ENCODE data around the gene ABCG1.

The ABCG1 gene

DNA sequence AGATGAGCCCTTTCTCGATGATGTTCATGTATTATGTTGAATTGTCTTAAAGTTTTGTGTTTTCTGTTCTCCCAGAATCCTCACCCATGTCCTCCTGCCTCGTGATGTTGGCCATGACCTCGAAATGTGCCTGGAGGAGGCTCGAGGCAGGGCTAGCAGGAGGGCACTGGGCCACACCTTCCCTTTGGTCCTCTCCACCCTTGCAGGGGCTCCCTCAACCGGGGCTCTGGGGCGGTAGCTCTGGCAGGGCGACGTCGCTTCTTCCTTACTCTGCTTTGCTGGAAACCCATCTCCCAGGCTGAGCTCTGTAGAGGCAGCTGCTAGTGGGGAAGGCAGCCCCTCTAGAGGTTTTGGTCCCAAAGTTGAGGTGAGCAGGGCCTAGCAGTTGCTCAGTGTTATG is 82.0 kb downstream of the ABCG1 start:
- H3K27me3 ChIP-seq (ENCODE audit: control insufficient read depth in 3 of 3, insufficient read depth in 3 of 3, low read depth in 1 of 3, low read length in 3 of 3) = peaks cover 0 to 6% (median 0%) of the 10 kb centered on the region in 3 experiments
- no peak overlapping the region for H2BK12ac ChIP-seq (ENCODE audit: low read length)
- no peak overlapping the region for H2BK15ac ChIP-seq (ENCODE audit: low read length)
- H4K8ac ChIP-seq (ENCODE audit: low read depth, low read length) = no peak overlapping the region
- H2BK120ac ChIP-seq (ENCODE audit: low read depth, low read length) = no peak overlapping the region
- H2BK5ac ChIP-seq (ENCODE audit: low read length) = no peak overlapping the region
- no peak overlapping the region for H4K91ac ChIP-seq (ENCODE audit: low read depth, low read length, poor library complexity)
- H3K4me2 ChIP-seq (ENCODE audit: insufficient read depth, low read length, poor library complexity, severe bottlenecking) = no peak overlapping the region
- peak overlapping the region; percentile 80 for H2AK5ac ChIP-seq (ENCODE audit: low read depth, low read length)
- no peak overlapping the region for H3K14ac ChIP-seq (ENCODE audit: low read length)
- no peaks in the 10 kb centered on the region for H3K9me3 ChIP-seq (replicated peaks in 1 of 2; ENCODE audit: control insufficient read depth in 2 of 2, insufficient read depth in 1 of 2, low read depth in 1 of 2, low read length in 2 of 2)
- no peaks in the 10 kb centered on the region for H3K79me1 ChIP-seq (ENCODE audit: low read depth, low read length)
- DNase-seq (ENCODE audit: low spot score) = no peak
- H3K4me1 ChIP-seq (ENCODE audit: control insufficient read depth in 2 of 2, insufficient read depth in 1 of 2, low read depth in 1 of 2, low read length in 2 of 2) = peaks cover 0 to 9% of the 10 kb centered on the region in 2 donors
- no CpG with 5 or more reads among the region's 9 CpGs for WGBS, 2 donors (ENCODE audit: extremely low coverage in 2 of 2, insufficient read length in 2 of 2, insufficient replicate concordance in 1 of 2)
- no peak overlapping the region for H3K27ac ChIP-seq (replicated peaks; ENCODE audit: low read length)
- no peak overlapping the region for H3K9ac ChIP-seq (ENCODE audit: low read depth, low read length, poor library complexity)
- H3K18ac ChIP-seq (ENCODE audit: low read length) = no peak overlapping the region
- H2AFZ ChIP-seq (ENCODE audit: low read length) = no peak overlapping the region
- peak overlapping the region; percentile 34 for H3K23ac ChIP-seq (ENCODE audit: low read depth, low read length, poor library complexity)
- no peaks in the 10 kb centered on the region for H3K36me3 ChIP-seq (replicated peaks in 1 of 2; ENCODE audit: control insufficient read depth in 2 of 2, insufficient read depth in 2 of 2, low read length in 2 of 2)
- H3K4ac ChIP-seq (ENCODE audit: low read length) = no peak overlapping the region
- H3K4me3 ChIP-seq (ENCODE audit: low read length in 2 of 2) = no peak overlapping the region

DNA sequence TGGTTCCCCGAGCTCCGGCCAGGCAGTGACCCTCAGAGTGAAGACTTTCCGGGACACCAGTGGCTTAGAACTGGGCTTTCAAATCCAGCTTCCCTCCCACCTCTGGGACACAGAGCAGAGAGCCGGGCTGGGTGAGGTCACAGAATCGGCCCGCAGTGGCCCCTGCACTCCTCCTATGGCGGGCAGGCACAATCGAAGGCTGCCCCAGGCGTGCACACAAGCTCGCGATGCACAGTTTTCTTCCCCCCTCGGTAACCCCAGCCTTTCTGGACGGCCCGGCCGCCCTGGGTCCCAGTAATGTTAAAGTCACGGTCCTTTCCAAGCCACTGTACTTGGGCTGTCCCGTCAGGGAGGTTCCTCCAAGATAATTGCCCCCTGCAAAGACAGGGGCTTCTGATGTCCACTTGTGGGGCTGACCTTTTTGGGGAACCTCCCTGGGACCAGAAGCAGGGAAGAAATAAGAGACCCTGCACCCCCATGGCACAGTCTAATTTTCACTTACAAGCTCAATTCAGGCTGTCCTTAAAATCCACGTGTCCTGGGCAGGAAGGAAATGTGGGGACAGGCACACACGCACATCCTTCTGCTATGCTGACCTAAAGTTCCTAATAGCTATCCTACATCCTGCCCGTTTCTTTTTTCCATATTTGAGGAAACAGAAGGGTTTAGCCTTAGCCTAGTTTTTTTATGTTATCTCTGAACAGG is 82.6 kb downstream of the ABCG1 start:
- peak overlapping the region; percentile 80 for H2AK5ac ChIP-seq (ENCODE audit: low read depth, low read length)
- peaks cover 0 to 6% (median 0%) of the 10 kb centered on the region in 3 experiments for H3K27me3 ChIP-seq (ENCODE audit: control insufficient read depth in 3 of 3, insufficient read depth in 3 of 3, low read depth in 1 of 3, low read length in 3 of 3)

DNA sequence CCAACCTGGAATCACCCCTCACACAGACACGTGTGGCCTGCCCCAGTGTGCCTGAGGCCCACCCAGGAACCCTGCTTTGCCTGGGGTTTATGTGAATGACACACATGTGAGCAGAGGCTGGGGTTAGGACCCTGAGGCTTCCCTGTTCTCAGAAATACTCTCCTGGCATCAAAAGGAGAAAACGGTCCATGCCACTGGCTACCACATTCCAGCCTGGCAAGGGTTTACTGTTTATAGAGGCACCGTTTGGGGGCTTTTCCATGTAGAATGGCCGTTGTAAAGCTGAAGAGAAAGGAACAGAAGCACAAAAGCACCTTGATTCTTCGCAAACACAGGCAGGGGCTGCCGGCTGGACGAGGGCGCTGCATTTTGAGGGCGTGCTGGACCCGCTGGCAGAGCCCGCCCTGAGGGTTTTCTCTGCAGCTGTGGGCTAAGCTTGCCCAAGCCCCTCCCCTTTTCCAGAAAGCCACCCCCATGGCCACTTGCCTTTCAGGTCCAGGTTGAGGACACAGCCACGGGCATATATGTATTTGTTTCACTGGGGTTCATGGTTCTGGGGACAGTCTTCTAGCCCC is 83.2 kb downstream of the ABCG1 start:
- Histone ChIP-seq H3K23ac (ENCODE audit: low read depth, low read length, poor library complexity) (no peak overlapping the region), H4K91ac (ENCODE audit: low read depth, low read length, poor library complexity) (no peak overlapping the region), H2BK120ac (ENCODE audit: low read depth, low read length) (no peak overlapping the region), H3K4me2 (ENCODE audit: insufficient read depth, low read length, poor library complexity, severe bottlenecking) (no peak overlapping the region), H2AK5ac (ENCODE audit: low read depth, low read length) (peak overlapping the region; percentile 35), H3K9ac (ENCODE audit: low read depth, low read length, poor library complexity) (no peak overlapping the region), H3K27me3 (ENCODE audit: control insufficient read depth in 3 of 3, insufficient read depth in 3 of 3, low read depth in 1 of 3, low read length in 3 of 3) (peaks cover 0 to 6% (median 0%) of the 10 kb centered on the region in 3 experiments), H3K27ac (replicated peaks; ENCODE audit: low read length) (no peak overlapping the region), H3K36me3 (replicated peaks in 1 of 2; ENCODE audit: control insufficient read depth in 2 of 2, insufficient read depth in 2 of 2, low read length in 2 of 2) (no peaks in the 10 kb centered on the region), H2AFZ (ENCODE audit: low read length) (no peak overlapping the region), H3K4ac (ENCODE audit: low read length) (no peak overlapping the region), H3K4me1 (ENCODE audit: control insufficient read depth in 2 of 2, insufficient read depth in 1 of 2, low read depth in 1 of 2, low read length in 2 of 2) (peaks cover 0 to 8% of the 10 kb centered on the region in 2 donors), H3K79me1 (ENCODE audit: low read depth, low read length) (no peaks in the 10 kb centered on the region), H3K9me3 (replicated peaks in 1 of 2; ENCODE audit: control insufficient read depth in 2 of 2, insufficient read depth in 1 of 2, low read depth in 1 of 2, low read length in 2 of 2) (no peaks in the 10 kb centered on the region), H2BK5ac (ENCODE audit: low read length) (no peak overlapping the region), H3K4me3 (ENCODE audit: low read length in 2 of 2) (no peak overlapping the region), H4K8ac (ENCODE audit: low read depth, low read length) (no peak overlapping the region), H2BK12ac (ENCODE audit: low read length) (no peak overlapping the region), H3K14ac (ENCODE audit: low read length) (no peak overlapping the region), H2BK15ac (ENCODE audit: low read length) (no peak overlapping the region), H3K18ac (ENCODE audit: low read length) (peak overlapping the region; percentile 19)
- WGBS, 2 donors (ENCODE audit: extremely low coverage in 2 of 2, insufficient read length in 2 of 2, insufficient replicate concordance in 1 of 2) = no CpG with 5 or more reads among the region's 12 CpGs
- DNase-seq (ENCODE audit: low spot score) = no peak

More for the DNA sequence above, 82.6 kb downstream of the ABCG1 start:
- Histone ChIP-seq H3K14ac (ENCODE audit: low read length) (no peak overlapping the region), H2BK120ac (ENCODE audit: low read depth, low read length) (no peak overlapping the region), H3K9ac (ENCODE audit: low read depth, low read length, poor library complexity) (no peak overlapping the region), H3K4me2 (ENCODE audit: insufficient read depth, low read length, poor library complexity, severe bottlenecking) (no peak overlapping the region), H2BK5ac (ENCODE audit: low read length) (no peak overlapping the region), H3K9me3 (replicated peaks in 1 of 2; ENCODE audit: control insufficient read depth in 2 of 2, insufficient read depth in 1 of 2, low read depth in 1 of 2, low read length in 2 of 2) (no peaks in the 10 kb centered on the region), H3K27ac (replicated peaks; ENCODE audit: low read length) (no peak overlapping the region), H4K8ac (ENCODE audit: low read depth, low read length) (no peak overlapping the region), H3K23ac (ENCODE audit: low read depth, low read length, poor library complexity) (peak overlapping the region; percentile 34), H4K91ac (ENCODE audit: low read depth, low read length, poor library complexity) (no peak overlapping the region), H3K79me1 (ENCODE audit: low read depth, low read length) (no peaks in the 10 kb centered on the region), H2BK15ac (ENCODE audit: low read length) (no peak overlapping the region), H2BK12ac (ENCODE audit: low read length) (no peak overlapping the region), H3K18ac (ENCODE audit: low read length) (no peak overlapping the region), H3K36me3 (replicated peaks in 1 of 2; ENCODE audit: control insufficient read depth in 2 of 2, insufficient read depth in 2 of 2, low read length in 2 of 2) (no peaks in the 10 kb centered on the region), H3K4ac (ENCODE audit: low read length) (no peak overlapping the region), H2AFZ (ENCODE audit: low read length) (no peak overlapping the region), H3K4me1 (ENCODE audit: control insufficient read depth in 2 of 2, insufficient read depth in 1 of 2, low read depth in 1 of 2, low read length in 2 of 2) (peaks cover 0 to 9% of the 10 kb centered on the region in 2 donors), H3K4me3 (ENCODE audit: low read length in 2 of 2) (no peak overlapping the region)
- no CpG with 5 or more reads among the region's 20 CpGs for WGBS, 2 donors (ENCODE audit: extremely low coverage in 2 of 2, insufficient read length in 2 of 2, insufficient replicate concordance in 1 of 2)
- no peak for DNase-seq (ENCODE audit: low spot score)

DNA sequence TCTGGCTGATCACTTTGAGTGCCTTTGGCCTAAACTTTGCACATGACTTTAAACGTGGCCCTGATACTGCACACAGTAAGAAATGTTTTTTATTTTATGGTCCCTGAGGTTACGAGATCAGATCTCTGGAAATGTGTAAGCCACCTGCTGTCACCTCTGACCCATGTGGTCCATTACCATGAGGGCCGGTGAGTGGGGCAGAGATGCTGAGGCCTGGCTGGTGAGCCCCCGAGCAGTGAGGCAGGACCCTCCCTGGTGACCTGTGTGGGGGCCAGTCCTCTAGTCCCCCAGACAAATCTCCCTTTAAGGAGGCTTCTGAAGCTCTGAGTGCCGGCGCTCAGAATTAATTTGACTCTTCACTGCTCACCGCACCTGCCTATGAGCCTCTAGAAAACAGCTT is 83.9 kb downstream of the ABCG1 start:
- WGBS, 2 donors (ENCODE audit: extremely low coverage in 2 of 2, insufficient read length in 2 of 2, insufficient replicate concordance in 1 of 2) = no CpG with 5 or more reads among the region's 7 CpGs
- H3K27me3 ChIP-seq (ENCODE audit: control insufficient read depth in 3 of 3, insufficient read depth in 3 of 3, low read depth in 1 of 3, low read length in 3 of 3) = peaks cover 0 to 6% (median 0%) of the 10 kb centered on the region in 3 experiments
- no peaks in the 10 kb centered on the region for H3K36me3 ChIP-seq (replicated peaks in 1 of 2; ENCODE audit: control insufficient read depth in 2 of 2, insufficient read depth in 2 of 2, low read length in 2 of 2)

More for the DNA sequence above, 83.9 kb downstream of the ABCG1 start:
- no peak overlapping the region for H4K8ac ChIP-seq (ENCODE audit: low read depth, low read length)
- H3K27ac ChIP-seq (replicated peaks; ENCODE audit: low read length) = no peak overlapping the region
- H2BK5ac ChIP-seq (ENCODE audit: low read length) = no peak overlapping the region
- no peak overlapping the region for H3K9ac ChIP-seq (ENCODE audit: low read depth, low read length, poor library complexity)
- H3K4me2 ChIP-seq (ENCODE audit: insufficient read depth, low read length, poor library complexity, severe bottlenecking) = no peak overlapping the region
- H2AK5ac ChIP-seq (ENCODE audit: low read depth, low read length) = no peak overlapping the region
- no peak overlapping the region for H4K91ac ChIP-seq (ENCODE audit: low read depth, low read length, poor library complexity)
- no peak overlapping the region for H3K18ac ChIP-seq (ENCODE audit: low read length)
- H2AFZ ChIP-seq (ENCODE audit: low read length) = no peak overlapping the region
- no peaks in the 10 kb centered on the region for H3K79me1 ChIP-seq (ENCODE audit: low read depth, low read length)
- H3K4ac ChIP-seq (ENCODE audit: low read length) = no peak overlapping the region
- no peak overlapping the region for H3K14ac ChIP-seq (ENCODE audit: low read length)
- DNase-seq (ENCODE audit: low spot score) = no peak
- no peaks in the 10 kb centered on the region for H3K9me3 ChIP-seq (replicated peaks in 1 of 2; ENCODE audit: control insufficient read depth in 2 of 2, insufficient read depth in 1 of 2, low read depth in 1 of 2, low read length in 2 of 2)
- no peak overlapping the region for H3K23ac ChIP-seq (ENCODE audit: low read depth, low read length, poor library complexity)
- no peak overlapping the region for H3K4me3 ChIP-seq (ENCODE audit: low read length in 2 of 2)
- H2BK120ac ChIP-seq (ENCODE audit: low read depth, low read length) = no peak overlapping the region
- peaks cover 0 to 6% of the 10 kb centered on the region in 2 donors for H3K4me1 ChIP-seq (ENCODE audit: control insufficient read depth in 2 of 2, insufficient read depth in 1 of 2, low read depth in 1 of 2, low read length in 2 of 2)
- H2BK12ac ChIP-seq (ENCODE audit: low read length) = no peak overlapping the region
- no peak overlapping the region for H2BK15ac ChIP-seq (ENCODE audit: low read length)

Measured in neuronal stem cell (in vitro differentiated cells).